ENCODE measurements around the gene IRX4. TPM values are rescaled to one million over a fixed set of nuclear protein-coding genes. Genes with fewer than 3 reads are reported as not detected.

Gene IRX4
- total RNA-seq, 1 donor from 2014 or later, result 18.6 TPM

GRCh38 chr5:1835431-1835830 is 47.3 kb downstream of the IRX4 start:
- H3K36me3 ChIP-seq, result peaks cover under 1% of the 10 kb centered on the region
- H3K27me3 ChIP-seq (ENCODE audit: low read depth), result peaks cover 44% of the 10 kb centered on the region
- H3K9me3 ChIP-seq (replicated peaks), result no peaks in the 10 kb centered on the region
- intact Hi-C loops (cut with micrococcal nuclease), result no loop called here
- no peak for DNase-seq
- no peak overlapping the region for H3K27ac ChIP-seq (replicated peaks)
- H3K4me1 ChIP-seq, result peaks cover 34% of the 10 kb centered on the region
- TF ChIP-seq CTCF (IDR thresholded peaks at IDR 0.05; ENCODE audit: borderline replicate concordance), result no peak
- H3K4me3 ChIP-seq, result no peak overlapping the region

DNA sequence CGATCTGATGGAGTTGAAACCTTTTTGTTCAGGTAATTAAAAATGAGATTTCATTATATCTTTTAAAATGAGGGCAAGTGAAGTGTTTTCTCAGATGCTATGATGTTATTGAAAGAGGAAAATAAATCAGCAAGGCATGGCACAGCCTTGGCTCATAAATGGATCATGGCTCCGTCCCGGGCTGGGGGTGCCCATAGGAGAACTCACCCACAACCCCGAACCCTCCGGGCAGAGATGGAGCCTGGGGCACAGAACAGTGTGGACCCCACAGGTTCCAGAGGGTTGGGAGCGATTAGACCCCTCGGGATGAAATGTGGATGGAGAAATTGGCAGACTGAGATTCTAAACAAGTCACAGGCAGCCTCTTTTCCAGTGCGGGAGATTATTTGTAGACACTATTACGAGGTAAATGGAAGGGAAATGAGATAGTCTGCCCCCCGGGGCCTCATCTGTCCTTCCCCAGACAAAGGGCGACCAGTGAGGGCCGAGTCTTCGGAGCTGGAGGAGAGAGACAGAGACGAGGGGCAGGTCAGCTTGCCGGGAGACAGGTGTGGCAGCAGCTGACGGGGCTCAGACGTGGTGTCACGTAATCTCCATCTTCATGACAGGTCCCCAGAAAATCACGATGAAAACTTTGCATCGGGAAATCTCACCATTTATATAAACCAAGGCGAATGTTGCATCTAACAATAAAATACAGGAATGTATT is 47.9 kb downstream of the IRX4 start:
- H3K27ac ChIP-seq (replicated peaks), result no peak overlapping the region
- intact Hi-C loops (cut with micrococcal nuclease), result no loop called here
- peaks cover 39% of the 10 kb centered on the region for H3K27me3 ChIP-seq (ENCODE audit: low read depth)
- H3K4me1 ChIP-seq, result peaks cover 34% of the 10 kb centered on the region
- H3K9me3 ChIP-seq (replicated peaks), result no peaks in the 10 kb centered on the region
- no peak for TF ChIP-seq CTCF (IDR thresholded peaks at IDR 0.05; ENCODE audit: borderline replicate concordance)
- DNase-seq, result no peak
- H3K36me3 ChIP-seq, result peaks cover 6% of the 10 kb centered on the region
- no peak overlapping the region for H3K4me3 ChIP-seq

GRCh38 chr5:1834022-1834551 is 48.6 kb downstream of the IRX4 start:
- H3K27me3 ChIP-seq (ENCODE audit: low read depth), result peaks cover 31% of the 10 kb centered on the region
- no peaks in the 10 kb centered on the region for H3K9me3 ChIP-seq (replicated peaks)
- peaks cover 14% of the 10 kb centered on the region for H3K36me3 ChIP-seq
- peaks cover 34% of the 10 kb centered on the region for H3K4me1 ChIP-seq
- intact Hi-C loops (cut with micrococcal nuclease), result no loop called here
- H3K4me3 ChIP-seq, result no peak overlapping the region
- no peak overlapping the region for H3K27ac ChIP-seq (replicated peaks)
- TF ChIP-seq CTCF (IDR thresholded peaks at IDR 0.05; ENCODE audit: borderline replicate concordance), result no peak
- DNase-seq, result no peak

- H3K4me3 ChIP-seq, result no peak overlapping the region
- peaks cover 34% of the 10 kb centered on the region for H3K4me1 ChIP-seq
- intact Hi-C loops (cut with micrococcal nuclease), result no loop called here
- peaks cover 15% of the 10 kb centered on the region for H3K36me3 ChIP-seq
- no peak overlapping the region for H3K27ac ChIP-seq (replicated peaks)
- no peak for TF ChIP-seq CTCF (IDR thresholded peaks at IDR 0.05; ENCODE audit: borderline replicate concordance)
- H3K9me3 ChIP-seq (replicated peaks), result no peaks in the 10 kb centered on the region
- H3K27me3 ChIP-seq (ENCODE audit: low read depth), result peaks cover 25% of the 10 kb centered on the region
- DNase-seq, result no peak
Observed at GRCh38 chr5:1833264-1834021, 49.3 kb downstream of the IRX4 start.

DNA sequence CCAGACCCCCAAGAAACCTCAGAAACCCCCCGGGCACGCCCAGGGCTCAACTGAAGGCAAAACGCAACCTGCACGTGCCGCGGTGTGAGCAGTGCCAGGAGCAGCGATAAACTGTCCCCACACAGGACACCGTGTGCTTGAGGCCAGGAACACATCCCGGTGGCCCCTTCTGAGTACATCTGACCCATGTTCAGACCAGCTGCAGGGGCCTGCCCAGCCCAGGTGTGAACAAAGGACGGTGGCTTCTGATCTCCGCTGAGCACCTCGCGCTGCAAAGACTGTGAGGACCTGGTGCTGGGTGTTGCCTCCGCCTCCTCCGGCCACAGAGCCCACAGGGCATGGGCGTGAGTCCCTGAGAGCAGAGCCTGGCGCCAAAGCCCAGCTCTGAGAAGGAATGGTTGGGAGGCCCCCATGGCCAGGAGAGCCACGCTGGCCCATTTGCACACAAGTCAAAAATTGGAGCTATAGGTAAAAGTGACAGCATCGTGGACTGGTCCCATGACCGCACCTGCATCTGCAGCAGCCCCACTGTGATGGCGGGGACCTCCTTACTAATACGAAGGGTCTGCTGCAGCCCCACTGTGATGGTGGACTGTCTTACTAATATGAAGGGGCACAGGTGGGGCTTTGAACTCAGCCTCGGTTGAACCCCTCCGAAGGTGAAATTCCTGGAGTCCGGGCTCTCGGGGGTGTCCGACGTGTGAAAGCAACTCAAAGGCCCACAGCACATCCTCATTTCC is 50.0 kb downstream of the IRX4 start:
- peaks cover 15% of the 10 kb centered on the region for H3K36me3 ChIP-seq
- TF ChIP-seq CTCF (IDR thresholded peaks at IDR 0.05; ENCODE audit: borderline replicate concordance), result no peak
- no peak overlapping the region for H3K4me3 ChIP-seq
- peak; percentile 30 for DNase-seq
- peaks cover 34% of the 10 kb centered on the region for H3K4me1 ChIP-seq
- H3K27ac ChIP-seq (replicated peaks), result peak overlapping the region; percentile 50
- intact Hi-C loops (cut with micrococcal nuclease), result no loop called here
- peaks cover 21% of the 10 kb centered on the region for H3K27me3 ChIP-seq (ENCODE audit: low read depth)
- H3K9me3 ChIP-seq (replicated peaks), result no peaks in the 10 kb centered on the region
